HUES6 (cell line): ENCODE measurements around the gene NIM1K.
"Not testable (repeated sequence)": the region's sequence is repeated elsewhere in the genome, so short reads cannot be mapped to it uniquely, and the experiment has no call there.

Experiments used
- H3K27ac ChIP-seq: 2 replicates; pipeline ENCODE4 v1.7.0; 2013; ENCODE audit warnings: low read depth, mild to moderate bottlenecking, low read length, inconsistent platforms
- H3K27me3 ChIP-seq: 2 replicates; pipeline ENCODE4 v1.6.1; 2013; ENCODE audit warnings: low read length; ENCODE audit not compliant: control insufficient read depth, insufficient read depth
- H3K36me3 ChIP-seq: 2 replicates; pipeline ENCODE4 v1.6.1; 2013; ENCODE audit warnings: low read length; ENCODE audit not compliant: control insufficient read depth, insufficient read depth
- H3K4me1 ChIP-seq: 2 replicates; pipeline ENCODE4 v1.6.1; 2013; ENCODE audit warnings: low read length; ENCODE audit not compliant: control insufficient read depth, insufficient read depth
- H3K4me3 ChIP-seq: 2 replicates; pipeline ENCODE4 v1.5.1; 2013; ENCODE audit warnings: low read depth, low read length
- H3K9ac ChIP-seq: one replicate; pipeline ENCODE4 v1.6.1; 2013; ENCODE audit warnings: mild to moderate bottlenecking, low read length
- H3K9me3 ChIP-seq: 2 replicates; pipeline ENCODE4 v1.6.1; 2013; ENCODE audit warnings: low read depth, low read length; ENCODE audit not compliant: control insufficient read depth, insufficient read depth

Gene NIM1K

DNA sequence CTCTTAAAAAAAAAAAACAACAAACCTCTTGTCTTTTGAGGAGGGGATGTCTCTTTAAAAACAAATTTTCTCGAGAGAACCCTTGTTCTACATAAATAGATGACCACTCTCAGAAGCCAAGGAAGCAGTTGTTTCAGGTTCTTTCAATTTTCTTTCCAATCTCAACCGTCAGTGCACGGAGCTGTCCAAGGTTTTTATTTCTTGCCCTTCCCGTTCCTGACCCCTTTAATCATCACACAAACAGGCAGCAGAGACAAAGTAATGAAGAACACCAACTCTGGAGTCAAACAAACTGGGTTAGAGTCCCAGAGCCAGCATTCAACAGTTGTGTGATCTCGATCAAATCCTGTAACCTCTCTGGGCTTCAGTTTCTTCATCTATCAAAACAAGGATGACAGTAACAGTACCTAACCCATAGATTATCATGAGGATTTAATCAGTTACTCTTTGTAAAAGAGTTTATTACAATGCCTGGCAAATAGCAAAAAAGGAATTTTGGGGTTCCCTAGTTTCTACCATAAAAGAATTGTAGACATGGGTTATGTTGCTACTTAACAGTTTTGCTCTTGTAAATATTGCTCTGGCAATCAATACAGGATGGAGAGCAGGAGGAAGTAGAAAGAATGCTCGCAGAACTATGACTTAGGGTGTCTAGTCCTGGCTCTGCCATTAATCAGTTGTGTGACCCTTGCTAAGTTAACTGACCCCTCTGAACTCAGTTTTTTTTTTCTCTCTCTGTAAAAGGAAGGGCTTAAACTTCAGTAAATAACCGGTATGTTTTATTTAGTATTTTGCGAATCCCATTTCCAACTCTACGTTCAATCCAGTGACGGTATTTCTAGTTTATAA lies 1.0 kb upstream of the NIM1K start:
- H3K36me3 ChIP-seq: no peaks in the 10 kb centered on the region
- peak overlapping the region; percentile 81 for H3K4me3 ChIP-seq
- H3K27ac ChIP-seq: no peak overlapping the region
- H3K9me3 ChIP-seq: no peaks in the 10 kb centered on the region
- H3K4me1 ChIP-seq: peaks cover 21% of the 10 kb centered on the region
- peaks cover 44% of the 10 kb centered on the region for H3K27me3 ChIP-seq
- H3K9ac ChIP-seq: no peak overlapping the region

GRCh38 chr5:43192558-43193180 lies 644 bp downstream of the NIM1K start:
- Histone ChIP-seq H3K9me3 (no peaks in the 10 kb centered on the region), H3K9ac (no peak overlapping the region), H3K4me3 (peak overlapping the region; percentile 81), H3K27ac (no peak overlapping the region), H3K27me3 (peaks cover 44% of the 10 kb centered on the region), H3K36me3 (no peaks in the 10 kb centered on the region), H3K4me1 (peaks cover 21% of the 10 kb centered on the region)

DNA sequence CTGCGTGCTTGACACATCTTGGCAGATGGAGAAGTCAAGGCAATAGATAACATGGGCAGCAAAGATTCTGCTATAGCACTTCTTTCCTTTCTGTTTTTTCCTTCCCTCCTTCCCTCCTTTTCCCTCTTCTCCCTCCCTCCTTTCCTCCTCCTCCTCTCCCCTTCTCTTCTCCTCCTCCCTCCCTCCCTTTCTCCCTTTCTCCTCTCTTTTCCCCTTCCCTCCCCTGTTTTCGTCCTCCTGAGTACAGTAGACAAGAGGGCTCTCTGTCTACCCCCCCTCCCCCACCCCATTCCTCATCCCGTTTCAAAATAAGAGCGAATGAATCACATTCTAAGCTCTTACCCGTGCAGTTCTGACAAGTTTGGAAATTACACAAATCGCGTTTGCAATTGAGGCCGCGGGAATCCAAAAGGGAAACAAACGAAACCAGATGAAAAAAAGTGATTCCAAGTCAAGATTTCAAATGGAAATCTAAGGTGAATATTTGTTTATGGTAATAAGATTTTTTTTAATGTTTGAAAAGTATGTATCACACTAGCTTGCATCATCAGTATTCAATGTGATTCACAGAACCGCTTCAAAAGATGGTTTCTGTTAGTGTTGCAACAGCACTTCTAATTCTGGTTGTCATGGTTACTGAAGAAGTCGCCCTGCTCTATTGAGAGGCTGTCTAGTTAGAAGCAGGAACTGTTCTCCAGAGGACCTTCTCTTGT lies 1.3 kb downstream of the NIM1K start:
- peaks cover 44% of the 10 kb centered on the region for H3K27me3 ChIP-seq
- H3K9ac ChIP-seq: no peak overlapping the region
- H3K4me3 ChIP-seq: peak overlapping the region; percentile 81
- H3K36me3 ChIP-seq: no peaks in the 10 kb centered on the region
- H3K4me1 ChIP-seq: peaks cover 21% of the 10 kb centered on the region
- no peak overlapping the region for H3K27ac ChIP-seq
- H3K9me3 ChIP-seq: no peaks in the 10 kb centered on the region

DNA sequence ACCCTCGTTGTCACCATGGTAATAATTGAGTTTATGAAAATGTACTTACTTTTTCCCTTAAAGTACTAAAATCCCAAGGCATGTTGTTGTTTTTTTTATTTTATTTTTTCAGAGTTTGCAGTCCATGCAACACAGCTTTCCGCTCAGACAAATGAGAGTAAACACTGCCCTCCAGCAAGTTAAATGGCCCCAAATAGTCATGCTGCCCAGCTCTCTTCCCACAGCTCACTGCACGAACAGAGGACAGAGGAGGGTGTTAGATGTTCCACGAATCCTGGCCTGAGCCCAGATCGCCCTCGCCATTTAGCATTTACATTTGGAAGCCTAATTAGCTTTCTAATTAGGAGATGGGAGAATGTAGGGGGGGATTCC lies 1.9 kb downstream of the NIM1K start:
- H3K27me3 ChIP-seq: peaks cover 44% of the 10 kb centered on the region
- H3K9ac ChIP-seq: no peak overlapping the region
- H3K4me1 ChIP-seq: peaks cover 21% of the 10 kb centered on the region
- H3K27ac ChIP-seq: no peak overlapping the region
- no peaks in the 10 kb centered on the region for H3K36me3 ChIP-seq
- no peaks in the 10 kb centered on the region for H3K9me3 ChIP-seq
- H3K4me3 ChIP-seq: peak overlapping the region; percentile 81; the same call in 1 of the 2 replicates

- no peaks in the 10 kb centered on the region for H3K9me3 ChIP-seq
- H3K4me1 ChIP-seq: peaks cover 21% of the 10 kb centered on the region
- H3K27me3 ChIP-seq: peaks cover 35% of the 10 kb centered on the region
- H3K27ac ChIP-seq: no peak overlapping the region
- no peaks in the 10 kb centered on the region for H3K36me3 ChIP-seq
- no peak overlapping the region for H3K4me3 ChIP-seq
- H3K9ac ChIP-seq: no peak overlapping the region
Measured at GRCh38 chr5:43195670-43196265, 3.7 kb downstream of the NIM1K start.

DNA sequence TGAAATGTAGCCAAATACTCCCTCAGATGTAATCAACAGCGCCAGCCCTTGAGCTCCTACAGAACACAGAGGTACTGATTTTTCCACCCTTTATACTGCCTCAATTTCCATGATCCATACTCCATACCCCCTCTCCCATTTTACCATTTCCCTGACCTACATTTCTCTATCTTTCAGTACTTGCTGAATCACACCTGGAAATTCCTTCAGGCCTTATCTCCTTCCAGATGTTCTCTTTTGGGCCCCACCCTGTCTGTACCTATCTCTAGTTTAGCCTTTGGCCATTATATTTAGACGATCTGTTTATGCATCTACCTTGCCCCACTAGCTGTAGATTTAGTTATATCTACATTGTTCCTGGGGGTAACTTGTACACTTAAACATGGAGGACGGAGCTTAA lies 5.5 kb downstream of the NIM1K start:
- H3K9ac ChIP-seq: no peak overlapping the region
- no peaks in the 10 kb centered on the region for H3K9me3 ChIP-seq
- peaks cover 18% of the 10 kb centered on the region for H3K27me3 ChIP-seq
- H3K27ac ChIP-seq: no peak overlapping the region
- H3K4me1 ChIP-seq: peaks cover 11% of the 10 kb centered on the region
- no peak overlapping the region for H3K4me3 ChIP-seq
- H3K36me3 ChIP-seq: no peaks in the 10 kb centered on the region

GRCh38 chr5:43201442-43201841 lies 9.4 kb downstream of the NIM1K start:
- H3K4me3 ChIP-seq, H3K27me3 ChIP-seq, H3K9me3 ChIP-seq, H3K4me1 ChIP-seq, H3K27ac ChIP-seq, H3K9ac ChIP-seq, H3K36me3 ChIP-seq: not testable (repeated sequence)

DNA sequence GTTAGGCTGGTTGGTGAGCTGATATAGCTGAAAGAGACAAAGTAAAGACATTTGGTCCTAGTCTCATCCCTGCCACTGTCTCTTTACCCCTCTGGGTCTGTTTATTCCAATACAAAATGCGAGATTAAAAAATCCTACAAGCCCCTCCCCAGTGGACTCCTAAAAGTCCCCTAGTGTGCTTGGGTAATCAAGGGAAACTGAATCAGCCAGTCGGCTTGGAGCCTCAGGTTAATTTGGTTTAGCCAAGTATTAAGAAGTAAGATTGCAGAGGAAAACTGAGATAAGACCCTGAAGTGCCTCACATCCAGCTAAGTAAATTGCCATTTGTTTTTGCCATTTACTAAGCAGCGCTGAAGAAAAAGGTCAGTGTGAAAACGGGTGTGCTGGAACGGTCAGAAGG lies 10.4 kb downstream of the NIM1K start:
- no peaks in the 10 kb centered on the region for H3K4me1 ChIP-seq
- H3K27me3 ChIP-seq: no peaks in the 10 kb centered on the region
- no peak overlapping the region for H3K27ac ChIP-seq
- no peak overlapping the region for H3K9ac ChIP-seq
- no peak overlapping the region for H3K4me3 ChIP-seq
- H3K36me3 ChIP-seq: no peaks in the 10 kb centered on the region
- no peaks in the 10 kb centered on the region for H3K9me3 ChIP-seq

- Histone ChIP-seq H3K27ac (no peak overlapping the region), H3K4me1 (no peaks in the 10 kb centered on the region), H3K36me3 (no peaks in the 10 kb centered on the region), H3K9me3 (no peaks in the 10 kb centered on the region), H3K4me3 (no peak overlapping the region), H3K27me3 (no peaks in the 10 kb centered on the region), H3K9ac (no peak overlapping the region)
Measured at GRCh38 chr5:43203373-43203772, 11.3 kb downstream of the NIM1K start.

DNA sequence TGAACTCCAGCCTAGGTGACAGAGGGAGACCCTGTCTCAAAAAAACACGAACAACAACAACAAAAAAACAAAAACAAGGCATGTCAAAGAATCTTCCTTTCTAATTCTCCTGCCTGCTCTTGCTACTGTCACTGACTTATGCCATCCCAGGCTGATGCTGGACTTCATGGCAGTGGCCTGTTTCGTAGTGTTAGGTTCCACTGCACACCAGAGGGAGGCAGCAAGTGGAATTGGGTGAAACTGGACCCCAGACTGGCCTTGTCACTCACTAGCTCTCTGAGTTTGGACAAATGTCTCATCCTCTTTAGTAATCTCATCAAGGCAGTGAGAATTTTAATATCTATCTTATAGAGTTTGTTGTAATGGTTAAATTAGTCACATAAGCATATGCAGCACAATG lies 12.9 kb downstream of the NIM1K start:
- Histone ChIP-seq H3K27ac (no peak overlapping the region), H3K9ac (no peak overlapping the region), H3K36me3 (no peaks in the 10 kb centered on the region), H3K27me3 (no peaks in the 10 kb centered on the region), H3K4me3 (no peak overlapping the region), H3K9me3 (no peaks in the 10 kb centered on the region), H3K4me1 (peaks cover 9% of the 10 kb centered on the region)

DNA sequence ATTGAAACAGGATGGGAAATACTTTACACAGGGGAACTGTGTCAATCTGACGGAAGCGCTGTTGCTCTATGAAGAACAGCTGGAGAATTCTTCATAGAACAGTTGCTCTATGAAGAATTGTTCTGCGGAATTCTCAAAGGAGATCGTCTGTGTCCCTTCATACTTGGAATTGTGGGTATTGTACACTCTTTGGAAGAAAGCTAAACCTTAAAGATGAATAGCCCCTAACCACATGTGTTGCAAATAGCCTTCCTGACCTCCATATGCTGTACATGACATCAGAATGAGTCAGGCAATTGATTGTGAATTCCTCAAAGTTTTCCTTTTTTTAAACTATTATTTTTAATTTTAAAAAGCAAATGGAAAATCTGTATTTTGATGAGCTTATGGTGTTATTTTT lies 15.6 kb downstream of the NIM1K start:
- H3K4me3 ChIP-seq: no peak overlapping the region
- no peaks in the 10 kb centered on the region for H3K36me3 ChIP-seq
- no peak overlapping the region for H3K9ac ChIP-seq
- H3K9me3 ChIP-seq: no peaks in the 10 kb centered on the region
- peaks cover 5% of the 10 kb centered on the region; the same call in 1 of the 2 replicates for H3K27me3 ChIP-seq
- H3K4me1 ChIP-seq: peaks cover 9% of the 10 kb centered on the region
- no peak overlapping the region for H3K27ac ChIP-seq
